Activated CD8-positive, alpha-beta memory T cell treated with anti-CD3 and anti-CD28 coated beads, Interleukin-2, amount 50 U/mL, for 24 hours (primary cell): ENCODE measurements around the gene SPATA4.

ENCODE experiments used
- DNase-seq: peaks from one replicate; pipeline ENCODE4 v3.0.0-alpha.2; 2020; ENCODE audit errors: extremely low read depth

Gene SPATA4

DNA sequence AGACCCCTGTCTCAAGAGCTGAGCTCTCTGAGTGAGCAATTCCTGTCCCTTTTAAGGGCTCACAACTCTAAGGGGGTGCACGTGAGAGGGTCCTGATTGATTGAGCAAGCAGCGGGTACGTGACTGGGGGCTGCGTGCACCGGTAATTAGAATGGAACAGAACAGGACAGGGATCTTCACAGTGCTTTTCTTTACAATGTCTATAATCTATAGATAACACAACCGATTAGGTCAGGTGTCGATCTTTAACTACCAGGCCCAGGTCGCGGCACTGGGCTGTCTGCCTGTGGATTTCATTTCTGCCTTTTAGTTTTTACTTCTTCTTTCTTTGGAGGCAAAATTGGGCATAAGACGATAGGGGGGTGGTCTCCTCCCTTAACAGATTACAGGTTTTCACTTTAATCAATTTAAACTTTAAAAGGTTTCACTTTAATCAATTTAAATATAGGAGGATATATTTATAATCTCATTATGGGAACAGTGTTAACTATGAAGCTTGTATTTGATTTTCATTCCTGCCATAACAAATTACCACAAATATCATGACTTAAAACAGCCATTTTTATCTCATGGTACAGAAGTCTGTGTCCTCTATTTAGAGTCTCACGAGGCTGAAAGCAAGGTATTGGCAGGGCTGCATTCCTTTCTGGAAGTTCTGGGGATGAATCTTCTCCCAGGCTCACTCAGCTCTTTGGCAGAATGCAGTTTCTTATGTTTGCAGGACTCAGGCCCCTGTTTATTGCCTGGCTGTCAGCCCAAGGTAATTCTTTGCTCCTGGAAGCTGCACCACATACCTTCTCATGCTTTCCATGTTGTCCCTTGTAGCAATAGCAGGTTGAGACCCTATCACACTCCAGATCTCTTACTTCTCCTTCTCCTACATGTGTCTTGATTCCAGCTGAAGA, 5.2 kb downstream of the SPATA4 start:
- no peak for DNase-seq

DNA sequence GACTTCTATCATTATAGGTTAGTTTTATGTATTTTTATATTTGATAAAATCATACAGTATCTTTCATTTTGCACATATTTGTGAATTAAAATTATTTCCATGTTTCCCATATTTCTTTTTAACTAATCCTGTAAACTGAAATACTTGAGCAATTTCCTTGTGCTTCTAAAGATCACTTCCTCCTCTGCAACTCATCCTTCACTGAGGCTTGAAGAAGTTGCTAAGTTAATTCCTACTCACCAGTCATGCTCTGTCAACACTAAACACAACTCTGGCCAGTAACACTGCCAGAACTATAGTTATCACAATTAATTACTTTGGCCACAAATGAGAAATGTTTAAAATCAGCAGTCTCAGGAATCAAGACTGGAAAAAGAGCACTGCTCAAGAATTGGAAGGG, 6.7 kb downstream of the SPATA4 start:
- DNase-seq, result no peak

DNA sequence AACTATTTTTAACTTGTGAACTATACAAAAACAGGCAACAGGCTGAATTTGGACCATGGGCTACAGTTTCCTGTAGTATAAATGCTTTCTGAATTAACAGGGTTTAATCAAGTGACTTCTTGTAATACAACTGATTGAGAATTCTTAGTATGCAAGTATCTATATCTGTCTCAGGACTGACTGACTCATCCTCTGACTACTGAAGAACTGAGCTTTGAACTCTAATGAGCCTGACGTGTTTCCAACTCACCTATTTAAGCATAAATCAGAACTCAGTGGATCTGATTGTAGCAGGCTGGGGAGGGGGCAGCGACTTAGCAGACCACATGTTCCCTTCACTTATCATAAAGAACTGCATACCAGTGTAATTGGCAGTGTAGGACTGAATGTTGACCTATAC, 7.8 kb downstream of the SPATA4 start:
- no peak for DNase-seq

DNA sequence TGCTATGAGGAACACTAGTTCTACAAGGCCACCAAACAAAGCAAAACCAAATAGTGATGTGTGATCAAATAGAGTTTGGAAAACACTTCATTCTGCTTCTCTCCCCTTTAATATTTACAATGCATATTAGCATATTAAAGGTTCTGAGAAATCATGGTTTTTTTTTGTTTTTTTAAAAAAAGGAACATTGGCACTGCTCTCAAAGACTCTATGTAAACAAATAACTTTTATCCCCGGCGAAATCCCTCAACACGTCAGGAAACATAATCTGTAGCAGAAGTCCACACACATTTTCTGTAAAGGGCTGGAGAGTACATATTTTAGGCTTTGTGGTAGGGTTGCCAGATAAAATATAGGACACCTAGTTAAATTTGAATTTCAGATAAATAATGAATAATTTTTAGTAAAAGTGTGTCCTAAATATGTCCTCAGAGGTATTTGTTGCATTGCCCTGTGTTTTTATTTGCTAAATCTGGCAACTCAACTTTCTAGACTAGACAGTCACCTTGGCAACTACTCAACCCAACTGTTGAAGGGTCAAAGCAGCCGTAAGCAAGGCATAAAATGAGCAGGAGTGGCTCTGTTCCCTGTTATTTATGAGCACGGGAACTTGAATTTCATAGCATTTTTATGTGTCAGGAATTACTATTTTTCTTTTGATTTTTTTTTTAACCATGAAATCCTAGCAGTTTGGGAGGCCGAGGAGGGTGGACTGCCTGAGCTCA, 8.6 kb downstream of the SPATA4 start:
- no peak for DNase-seq

DNA sequence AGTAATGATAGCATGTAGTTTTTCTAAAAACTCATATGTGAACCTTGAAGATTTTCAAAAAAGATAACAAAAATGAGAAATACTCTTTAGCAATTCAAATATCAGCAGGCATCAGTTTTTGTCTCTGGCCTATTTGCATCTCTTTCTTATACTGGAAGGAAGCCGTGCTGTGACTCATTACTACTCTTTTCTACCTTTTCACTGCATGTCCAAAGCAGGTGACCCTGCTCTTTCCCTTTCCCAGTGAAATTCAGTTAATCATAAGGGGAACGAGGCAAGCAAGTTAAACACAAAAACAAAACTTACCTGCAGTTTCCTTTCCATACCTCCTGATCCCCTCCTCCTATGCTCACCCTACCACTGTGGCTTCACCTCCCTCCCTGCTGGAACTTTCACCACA, 9.3 kb downstream of the SPATA4 start:
- no peak for DNase-seq

DNA sequence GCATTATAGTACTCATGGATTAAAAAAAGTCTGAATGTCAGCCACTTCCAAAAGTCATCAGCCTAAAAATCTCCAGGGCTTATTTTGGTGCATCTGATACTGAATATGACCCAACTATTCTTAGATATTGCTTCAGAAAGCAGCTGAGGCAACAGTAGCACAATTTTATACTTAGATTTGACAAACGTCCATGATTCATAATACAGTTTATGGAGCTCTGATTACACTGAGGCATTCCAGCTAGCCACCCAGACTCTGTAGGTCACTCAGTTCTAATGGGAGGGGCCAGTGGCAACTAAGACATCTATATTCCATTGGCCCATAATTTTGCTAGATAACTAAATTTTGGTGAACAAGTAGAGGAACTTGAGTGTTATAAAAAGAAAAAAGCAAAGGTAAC, 10.3 kb downstream of the SPATA4 start:
- no peak for DNase-seq

DNA sequence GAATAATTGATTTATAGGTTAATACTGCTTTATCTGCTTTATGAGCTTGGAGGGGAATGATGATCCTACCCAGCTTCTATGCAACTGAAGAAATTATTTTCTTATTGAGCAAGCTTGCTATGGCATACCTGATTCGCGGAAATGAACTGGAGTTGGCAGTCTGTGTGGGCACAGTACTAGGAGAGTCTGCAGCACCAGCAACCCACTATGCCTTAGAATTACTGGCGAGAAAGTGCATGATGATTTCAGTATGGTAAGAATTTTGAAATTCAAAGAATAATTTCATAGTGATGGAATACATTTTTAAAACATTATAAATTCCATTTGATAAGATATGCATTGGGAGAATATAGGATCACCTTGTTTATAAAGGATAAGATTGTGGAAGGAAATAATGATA, 32.3 kb downstream of the SPATA4 start:
- DNase-seq, result no peak

DNA sequence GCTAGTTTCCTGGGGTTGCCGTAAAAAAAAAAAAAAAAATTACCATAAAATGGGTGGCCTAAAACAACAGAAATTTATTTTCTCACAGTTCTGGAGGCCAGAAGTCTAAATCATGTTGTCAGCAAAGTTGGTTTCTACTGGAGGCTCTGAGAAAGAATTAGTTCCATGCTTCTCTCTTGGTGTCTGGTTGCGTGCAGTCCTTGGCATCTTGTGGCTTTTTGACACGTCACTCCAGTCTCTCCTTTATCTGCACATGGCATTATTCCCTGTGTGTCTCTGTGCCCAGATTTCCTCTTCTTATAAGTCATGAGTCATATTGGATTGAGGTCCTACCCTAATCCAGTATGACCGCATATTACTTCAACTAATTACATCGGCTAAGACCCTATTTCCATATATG, 38.7 kb downstream of the SPATA4 start:
- no peak for DNase-seq

DNA sequence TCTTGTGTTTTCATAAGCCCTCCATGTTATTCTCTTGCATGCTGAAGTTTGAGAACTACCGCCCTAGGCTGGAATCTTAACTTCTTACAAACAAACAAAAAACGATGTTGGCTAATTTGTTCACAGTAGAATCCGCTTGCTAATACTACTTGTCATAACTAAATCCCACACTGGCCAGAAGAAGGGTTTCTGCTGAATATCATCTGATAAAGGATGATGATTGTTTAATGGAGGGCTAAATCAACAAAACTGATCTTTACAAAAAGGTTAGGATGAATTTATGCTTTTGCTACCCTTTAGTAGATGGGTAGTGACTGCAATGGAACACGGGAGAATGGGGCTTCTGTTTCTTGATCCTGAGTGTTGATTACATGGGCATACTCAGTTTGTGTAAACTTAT, 42.3 kb downstream of the SPATA4 start:
- DNase-seq, result no peak

DNA sequence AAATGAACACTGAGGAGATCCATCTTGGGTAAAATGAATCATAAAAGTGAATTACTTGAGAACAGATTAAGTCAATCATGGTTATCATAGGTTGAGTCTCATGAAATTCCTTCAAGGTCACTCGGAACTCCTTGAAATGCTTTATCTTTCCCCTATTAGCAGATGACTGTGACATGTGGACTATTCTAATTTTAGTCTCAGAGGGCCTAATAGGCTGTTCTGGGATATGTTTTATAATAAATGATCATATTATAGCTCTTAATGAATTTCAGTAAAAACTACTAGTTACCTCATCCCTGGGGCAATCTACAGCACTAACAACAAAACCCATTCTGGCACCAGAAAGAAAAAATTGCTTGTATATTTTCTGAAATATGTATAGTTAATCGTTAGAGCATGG, 44.7 kb downstream of the SPATA4 start:
- DNase-seq, result no peak

DNA sequence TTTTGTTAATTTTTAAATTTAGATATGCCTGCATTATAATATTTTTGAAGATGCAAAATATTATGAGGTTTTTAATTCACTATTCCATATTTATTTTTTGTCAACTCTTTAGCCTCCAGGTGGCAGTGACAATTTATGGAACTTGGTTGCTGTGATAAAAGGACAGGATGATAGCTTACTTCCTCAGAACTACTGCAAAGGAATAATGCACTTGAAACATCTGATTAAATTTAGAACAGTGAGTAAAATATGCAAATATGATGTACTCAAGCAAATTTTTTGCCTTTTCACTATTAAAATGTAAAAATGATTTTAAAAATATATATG, 45.1 kb downstream of the SPATA4 start:
- DNase-seq, result no peak

DNA sequence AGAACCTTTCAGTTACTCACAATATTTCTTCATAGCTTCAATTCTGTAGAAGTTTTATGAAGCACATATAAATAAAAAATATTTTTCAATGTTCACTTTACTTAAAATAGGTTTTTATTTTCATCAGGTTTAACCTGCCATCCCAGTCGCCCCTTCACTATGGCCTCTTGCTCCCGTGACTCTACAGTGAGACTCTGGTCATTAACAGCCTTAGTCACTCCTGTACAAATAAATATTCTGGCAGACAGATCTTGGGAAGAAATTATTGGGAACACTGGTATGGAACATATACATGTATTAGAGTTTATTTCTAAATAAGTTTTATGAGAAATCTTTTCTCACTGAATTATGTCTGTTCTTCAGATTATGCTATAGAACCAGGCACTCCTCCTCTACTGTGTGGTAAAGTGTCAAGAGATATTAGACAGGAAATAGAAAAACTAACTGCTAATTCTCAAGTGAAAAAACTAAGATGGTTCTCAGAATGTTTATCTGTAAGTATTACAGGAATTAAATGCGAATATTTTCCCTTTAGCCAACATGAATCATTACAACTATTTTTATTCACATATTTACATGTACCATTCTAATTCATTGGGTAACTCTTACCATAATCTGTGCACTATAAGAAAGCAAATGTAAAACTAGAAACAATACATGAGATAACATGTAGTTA, 45.6 kb downstream of the SPATA4 start:
- DNase-seq, result no peak

DNA sequence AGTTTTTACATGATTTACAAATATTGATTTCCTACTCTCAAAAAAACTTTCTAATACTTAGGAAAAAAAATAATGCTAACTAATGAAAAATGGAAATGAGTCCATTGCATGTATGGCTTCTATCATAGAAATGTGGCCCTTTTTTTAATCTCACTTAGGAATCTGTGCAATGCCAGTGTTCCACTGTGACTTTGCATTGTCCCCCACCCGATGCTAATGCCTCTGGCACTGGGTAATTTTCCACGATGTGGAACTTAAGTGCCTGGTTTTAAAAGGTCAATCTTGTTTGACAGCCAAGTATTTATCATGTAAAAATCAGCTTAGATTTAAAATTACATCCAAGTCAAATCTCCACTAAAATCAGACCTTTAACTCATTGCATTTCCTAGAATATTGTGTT, 53.1 kb downstream of the SPATA4 start:
- no peak for DNase-seq

DNA sequence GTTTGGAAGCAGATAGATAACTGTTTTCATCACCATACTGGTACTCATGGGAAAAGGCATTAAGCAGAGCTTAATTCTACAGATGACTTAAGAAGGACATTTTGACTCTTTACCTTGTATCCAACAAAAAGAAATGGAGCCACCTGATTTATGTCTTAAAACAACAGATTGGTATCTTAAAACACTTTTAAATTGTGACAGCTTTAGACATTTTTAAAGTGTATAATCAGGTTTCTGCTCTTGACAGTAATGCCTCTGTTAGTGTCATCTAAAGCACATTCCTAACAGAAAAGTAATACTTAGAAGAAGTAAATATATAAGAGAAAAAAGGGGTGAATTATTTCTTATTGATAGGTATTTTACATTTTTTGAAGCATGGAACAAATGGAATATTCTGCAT, 55.9 kb downstream of the SPATA4 start:
- DNase-seq, result no peak

DNA sequence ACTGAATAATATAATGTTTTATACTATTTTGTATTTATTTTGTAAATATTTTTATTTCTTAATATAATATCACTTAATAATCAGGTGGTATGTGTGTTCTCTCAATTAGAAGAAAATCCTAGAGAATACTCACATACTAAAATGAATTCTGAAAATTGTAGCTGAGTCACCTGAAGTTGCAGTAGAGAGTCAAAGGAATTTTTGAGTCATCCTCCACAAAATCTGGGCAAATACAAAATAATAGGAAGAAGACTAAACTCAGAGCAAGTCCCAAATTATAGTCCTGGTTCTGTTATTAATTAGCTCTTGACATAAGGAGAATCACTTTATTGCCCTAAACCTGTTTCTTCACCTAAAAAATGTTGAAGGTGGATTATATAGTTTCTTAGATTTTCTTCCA, 57.8 kb downstream of the SPATA4 start:
- no peak for DNase-seq

DNA sequence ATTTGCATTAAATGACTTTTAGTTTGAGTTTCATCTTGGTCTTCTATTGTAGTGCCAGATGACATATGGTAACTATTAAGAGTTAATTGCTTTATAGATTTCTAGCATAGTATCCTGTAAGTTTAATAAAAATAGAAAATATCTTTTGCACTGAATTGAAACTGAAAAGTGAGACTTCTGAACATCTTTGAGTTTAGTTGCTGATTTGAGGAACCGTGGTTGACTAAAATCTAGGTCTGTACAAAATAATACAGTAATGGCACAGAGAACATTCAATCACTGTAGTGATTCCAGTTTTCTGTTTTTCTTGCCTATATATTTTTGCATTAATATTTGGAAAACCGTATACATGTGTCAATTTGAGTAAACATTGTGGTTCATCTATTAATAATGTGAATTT, 60.7 kb downstream of the SPATA4 start:
- DNase-seq, result no peak
